Measurements from ENCODE around the gene TECPR2. TPM values are rescaled to one million over a fixed set of nuclear protein-coding genes. Genes with fewer than 3 reads are reported as not detected.

Gene TECPR2
- total RNA-seq, 1 donor from 2014 or later = 8.4 TPM

DNA sequence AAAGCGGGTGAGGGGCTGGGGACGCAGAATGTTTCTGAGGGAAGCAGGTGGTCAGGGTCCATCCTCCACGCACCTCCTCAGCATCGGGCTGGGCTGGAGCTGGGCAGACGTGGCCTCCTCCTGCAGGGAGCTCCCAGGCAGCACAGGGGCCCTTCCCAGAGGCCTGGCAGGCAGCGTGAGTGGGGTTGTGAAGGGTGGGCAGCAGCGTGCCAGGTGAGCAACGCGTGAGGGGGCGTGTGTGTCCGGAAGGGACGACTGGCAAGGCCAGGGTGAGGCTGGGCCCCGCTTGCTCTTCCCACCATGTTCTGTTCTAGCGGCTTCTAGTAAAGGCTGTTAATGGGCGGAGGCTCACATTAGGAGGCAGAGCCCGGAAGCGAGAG, 129.8 kb downstream of the TECPR2 start:
- Mint-ChIP-seq H3K4me3 (no peak overlapping the region), H3K4me1 (peaks cover 3% of the 10 kb centered on the region), H3K9me3 (no peaks in the 10 kb centered on the region), H3K36me3 (peaks cover 4% of the 10 kb centered on the region), H3K27me3 (ENCODE audit: insufficient read depth, low read depth) (peaks cover 4% of the 10 kb centered on the region), H3K27ac (no peak overlapping the region)
- Histone ChIP-seq H3K79me2 (ENCODE audit: low read depth) (no peaks in the 10 kb centered on the region), H2AFZ (replicated peaks) (no peak overlapping the region), H3K9ac (no peak overlapping the region), H3K36me3 (no peaks in the 10 kb centered on the region), H3K4me2 (no peak overlapping the region), H3K27me3 (no peaks in the 10 kb centered on the region), H3K9me3 (ENCODE audit: low read depth) (no peaks in the 10 kb centered on the region), H3F3A (ENCODE audit: low read depth) (no peaks in the 10 kb centered on the region), H3K4me1 (no peaks in the 10 kb centered on the region), H4K20me1 (ENCODE audit: low read depth) (no peaks in the 10 kb centered on the region), H3K27ac (no peak overlapping the region), H3K4me3 (no peak overlapping the region)
- no peak for TF ChIP-seq EZH2phosphoT487 (IDR thresholded peaks at IDR 0.05)
- TF ChIP-seq EZH2 (IDR thresholded peaks at IDR 0.05) = no peak
- TF ChIP-seq, protein P1, sequence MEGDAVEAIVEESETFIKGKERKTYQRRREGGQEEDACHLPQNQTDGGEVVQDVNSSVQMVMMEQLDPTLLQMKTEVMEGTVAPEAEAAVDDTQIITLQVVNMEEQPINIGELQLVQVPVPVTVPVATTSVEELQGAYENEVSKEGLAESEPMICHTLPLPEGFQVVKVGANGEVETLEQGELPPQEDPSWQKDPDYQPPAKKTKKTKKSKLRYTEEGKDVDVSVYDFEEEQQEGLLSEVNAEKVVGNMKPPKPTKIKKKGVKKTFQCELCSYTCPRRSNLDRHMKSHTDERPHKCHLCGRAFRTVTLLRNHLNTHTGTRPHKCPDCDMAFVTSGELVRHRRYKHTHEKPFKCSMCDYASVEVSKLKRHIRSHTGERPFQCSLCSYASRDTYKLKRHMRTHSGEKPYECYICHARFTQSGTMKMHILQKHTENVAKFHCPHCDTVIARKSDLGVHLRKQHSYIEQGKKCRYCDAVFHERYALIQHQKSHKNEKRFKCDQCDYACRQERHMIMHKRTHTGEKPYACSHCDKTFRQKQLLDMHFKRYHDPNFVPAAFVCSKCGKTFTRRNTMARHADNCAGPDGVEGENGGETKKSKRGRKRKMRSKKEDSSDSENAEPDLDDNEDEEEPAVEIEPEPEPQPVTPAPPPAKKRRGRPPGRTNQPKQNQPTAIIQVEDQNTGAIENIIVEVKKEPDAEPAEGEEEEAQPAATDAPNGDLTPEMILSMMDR (IDR thresholded peaks at IDR 0.05) = no peak
- DNase-seq (ENCODE audit: low spot score) = no peak

DNA sequence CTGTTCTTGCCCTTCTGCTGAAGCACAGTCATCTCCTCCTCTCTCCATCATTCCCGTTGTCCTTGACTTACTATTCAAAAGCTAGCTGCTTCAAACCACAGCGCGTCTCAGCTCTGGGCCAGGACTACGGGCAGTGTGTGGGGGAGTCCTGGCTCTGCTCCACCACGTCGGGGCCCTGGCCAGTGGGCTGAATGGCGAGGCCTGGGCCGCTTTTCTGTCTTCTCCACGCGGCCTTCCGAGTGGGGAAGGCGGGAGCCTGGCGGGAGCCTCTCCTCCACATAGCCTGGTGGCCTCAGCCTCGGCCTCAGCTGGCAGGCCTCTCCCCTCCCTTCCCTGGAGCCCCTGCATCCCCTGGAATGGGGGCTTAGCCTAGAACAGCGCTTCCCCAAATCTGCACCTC, 130.4 kb downstream of the TECPR2 start:
- Histone ChIP-seq H3K27me3 (no peaks in the 10 kb centered on the region), H3K9ac (no peak overlapping the region), H3K9me3 (ENCODE audit: low read depth) (no peaks in the 10 kb centered on the region), H3K4me1 (no peaks in the 10 kb centered on the region), H3F3A (ENCODE audit: low read depth) (no peaks in the 10 kb centered on the region), H3K4me2 (no peak overlapping the region), H4K20me1 (ENCODE audit: low read depth) (no peaks in the 10 kb centered on the region), H3K4me3 (no peak overlapping the region), H3K36me3 (no peaks in the 10 kb centered on the region), H3K27ac (no peak overlapping the region), H2AFZ (replicated peaks) (no peak overlapping the region), H3K79me2 (ENCODE audit: low read depth) (no peaks in the 10 kb centered on the region)
- no peaks in the 10 kb centered on the region for H3K9me3 Mint-ChIP-seq
- H3K36me3 Mint-ChIP-seq = peaks cover 6% of the 10 kb centered on the region
- DNase-seq (ENCODE audit: low spot score) = no peak
- TF ChIP-seq, protein P1 (IDR thresholded peaks at IDR 0.05) = no peak
- no peak for TF ChIP-seq EZH2 (IDR thresholded peaks at IDR 0.05)
- TF ChIP-seq EZH2phosphoT487 (IDR thresholded peaks at IDR 0.05) = no peak
- no peak overlapping the region for H3K27ac Mint-ChIP-seq
- H3K4me3 Mint-ChIP-seq = no peak overlapping the region
- H3K4me1 Mint-ChIP-seq = peaks cover 3% of the 10 kb centered on the region
- peaks cover 3% of the 10 kb centered on the region for H3K27me3 Mint-ChIP-seq (ENCODE audit: insufficient read depth, low read depth)

DNA sequence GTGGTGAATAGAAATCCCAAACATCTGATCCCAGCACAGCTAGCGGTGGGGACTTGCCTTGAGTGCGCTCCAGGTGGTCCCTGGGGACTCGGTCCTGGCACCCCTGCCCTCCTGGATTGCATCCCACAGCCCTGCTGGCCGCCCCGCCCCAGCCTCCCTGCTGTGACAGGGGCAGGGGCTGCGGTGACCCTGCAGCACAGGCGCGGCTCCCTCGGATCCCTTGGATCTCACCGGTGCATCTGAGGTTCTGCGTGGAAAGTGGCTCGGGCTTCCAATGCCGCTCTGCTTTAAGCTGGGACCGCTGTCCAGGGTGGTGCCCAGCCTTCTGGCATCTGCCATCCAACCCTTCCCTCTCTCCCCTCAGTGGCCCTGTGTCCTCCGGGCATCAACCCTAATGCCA, 130.8 kb downstream of the TECPR2 start:
- H4K20me1 ChIP-seq (ENCODE audit: low read depth) = no peaks in the 10 kb centered on the region
- Mint-ChIP-seq H3K27me3 (ENCODE audit: insufficient read depth, low read depth) (peaks cover 3% of the 10 kb centered on the region), H3K27ac (no peak overlapping the region), H3K36me3 (peaks cover 6% of the 10 kb centered on the region), H3K4me3 (no peak overlapping the region), H3K4me1 (peaks cover 3% of the 10 kb centered on the region), H3K9me3 (no peaks in the 10 kb centered on the region)
- H3K79me2 ChIP-seq (ENCODE audit: low read depth) = no peaks in the 10 kb centered on the region
- no peak overlapping the region for H3K27ac ChIP-seq
- H3K9me3 ChIP-seq (ENCODE audit: low read depth) = no peaks in the 10 kb centered on the region
- H3K36me3 ChIP-seq = no peaks in the 10 kb centered on the region
- TF ChIP-seq, protein P1 (IDR thresholded peaks at IDR 0.05) = no peak
- TF ChIP-seq EZH2 (IDR thresholded peaks at IDR 0.05) = no peak
- no peak for TF ChIP-seq EZH2phosphoT487 (IDR thresholded peaks at IDR 0.05)
- H2AFZ ChIP-seq (replicated peaks) = no peak overlapping the region
- no peak for DNase-seq (ENCODE audit: low spot score)
- no peaks in the 10 kb centered on the region for H3F3A ChIP-seq (ENCODE audit: low read depth)
- no peak overlapping the region for H3K4me3 ChIP-seq
- H3K9ac ChIP-seq = no peak overlapping the region
- no peak overlapping the region for H3K4me2 ChIP-seq
- no peaks in the 10 kb centered on the region for H3K27me3 ChIP-seq
- no peaks in the 10 kb centered on the region for H3K4me1 ChIP-seq

Data from neural progenitor cell (in vitro differentiated cells).